H1 (cell line): ENCODE data around the gene IGSF23. TPM values are rescaled to one million over a fixed set of nuclear protein-coding genes. Genes with fewer than 3 reads are reported as not detected.

Source experiments
- CTCF ChIA-PET: fragments of 300-600 bp; sonication (Branson Sonifier 250); formaldehyde crosslinking; loops from one replicate; lab custom pipeline; 2021; ENCODE audit not compliant: partially characterized antibody; lab: Charles Lee
- POLR2A ChIA-PET: fragments of 300-600 bp; sonication (Branson Sonifier 250); formaldehyde crosslinking; loops from one replicate; lab custom pipeline; 2021; ENCODE audit warnings: inconsistent platforms; ENCODE audit not compliant: partially characterized antibody; lab: Charles Lee
- DNase-seq, 2 experiments: peaks; one replicate each; pipeline versions ENCODE4 v3.0.0 to v3.0.0-alpha.2; 2010 to 2022; ENCODE audit warnings: low spot score in 2 of 2, low read depth in 1 of 2, mixed read lengths in 1 of 2
- FAIRE-seq: peaks from 2 replicates; lab custom pipeline; 2011; peaks lifted over from hg19 to GRCh38; lab: Jason Lieb, UNC
- H2AFZ ChIP-seq: 2 replicates; pipeline ENCODE4 v1.8.1; 2012; ENCODE audit warnings: low read length, inconsistent platforms
- H2AK5ac ChIP-seq: 2 replicates; pipeline ENCODE4 v1.6.1; 2013; ENCODE audit warnings: low read depth, low read length
- H2BK120ac ChIP-seq: replicated peaks from 2 replicates; pipeline ENCODE3; 2013; ENCODE audit warnings: low read depth, low read length, inconsistent platforms
- H2BK12ac ChIP-seq: 2 replicates; pipeline ENCODE4 v1.6.1; 2013; ENCODE audit warnings: low read depth, low read length
- H2BK15ac ChIP-seq: 2 replicates; pipeline ENCODE4 v1.6.1; 2013; ENCODE audit warnings: low read length
- H2BK20ac ChIP-seq: 2 replicates; pipeline ENCODE4 v1.6.1; 2013; ENCODE audit warnings: low read length
- H2BK5ac ChIP-seq: 2 replicates; pipeline ENCODE4 v1.6.1; 2013; ENCODE audit warnings: low read depth, low read length
- H3K14ac ChIP-seq: 2 replicates; pipeline ENCODE4 v1.6.1; 2013; ENCODE audit warnings: inconsistent platforms; ENCODE audit not compliant: insufficient read length
- H3K18ac ChIP-seq: 2 replicates; pipeline ENCODE4 v1.6.1; 2013; ENCODE audit warnings: low read length; ENCODE audit errors: extremely low read depth
- H3K23ac ChIP-seq: 2 replicates; pipeline ENCODE4 v1.6.1; 2013; ENCODE audit warnings: inconsistent platforms; ENCODE audit not compliant: insufficient read length
- H3K23me2 ChIP-seq: 2 replicates; pipeline ENCODE4 v1.6.1; 2013; ENCODE audit warnings: low read depth, low read length
- H3K27ac ChIP-seq: 2 replicates; pipeline ENCODE4 v1.6.1; 2011; ENCODE audit warnings: low read depth, low read length, inconsistent platforms
- H3K27me3 ChIP-seq, 4 experiments: replicated peaks in 1 of 4; 1 replicate in 1 of 4; 2 replicates in 3 of 4; pipeline versions ENCODE4 v1.6.1 to v1.8.1; 2011 to 2013; ENCODE audit warnings: low read length in 3 of 4, mild to moderate bottlenecking in 3 of 4, inconsistent platforms in 2 of 4, mixed read lengths in 2 of 4, moderate library complexity in 1 of 4; ENCODE audit not compliant: control insufficient read depth in 3 of 4, insufficient read depth in 3 of 4; ENCODE audit errors: extremely low read depth in 1 of 4
- H3K36me3 ChIP-seq, 4 experiments: 2 replicates each; pipeline versions ENCODE4 v1.6.1 to v1.8.1; 2011 to 2013; ENCODE audit warnings: mild to moderate bottlenecking in 4 of 4, low read length in 3 of 4, moderate library complexity in 2 of 4, control low read depth in 1 of 4, inconsistent platforms in 1 of 4; ENCODE audit not compliant: insufficient read depth in 4 of 4, control insufficient read depth in 2 of 4
- H3K4ac ChIP-seq: replicated peaks from 2 replicates; pipeline ENCODE3; 2013; ENCODE audit warnings: low read length, low read depth, mixed read lengths, inconsistent platforms; ENCODE audit not compliant: insufficient read length
- H3K4me1 ChIP-seq, 4 experiments: replicated peaks in 1 of 4; 1 replicate in 1 of 4; 2 replicates in 3 of 4; pipeline versions ENCODE4 v1.6.1 to v1.8.1; 2011 to 2013; ENCODE audit warnings: low read length in 3 of 4, inconsistent platforms in 2 of 4, mixed read lengths in 1 of 4; ENCODE audit not compliant: insufficient read depth in 4 of 4, control insufficient read depth in 3 of 4
- H3K4me2 ChIP-seq, 2 experiments: 2 replicates each; pipeline versions ENCODE4 v1.6.1 to v1.8.1; 2011 to 2013; ENCODE audit warnings: low read depth in 2 of 2, low read length in 2 of 2, control low read depth in 1 of 2, inconsistent platforms in 1 of 2, mild to moderate bottlenecking in 1 of 2; ENCODE audit not compliant: insufficient read depth in 1 of 2
- H3K4me3 ChIP-seq, 4 experiments: fragments of 200-600, 300-600 bp in 1 of 4; sonication (generic), shearing (Covaris generic), sonication (Bioruptor Twin) in 1 of 4; 2 replicates each; pipeline versions ENCODE4 v1.5.1 to v1.8.1; 2011 to 2016; ENCODE audit warnings: low read length in 4 of 4, low read depth in 3 of 4, control low read depth in 2 of 4, inconsistent platforms in 2 of 4, mild to moderate bottlenecking in 2 of 4, mixed read lengths in 1 of 4, moderate library complexity in 1 of 4; ENCODE audit not compliant: insufficient read depth in 2 of 4; ENCODE audit errors: extremely low read depth in 1 of 4
- H3K56ac ChIP-seq: replicated peaks from 2 replicates; pipeline ENCODE3; 2013; ENCODE audit warnings: low read depth, mild to moderate bottlenecking, mixed read lengths, low read length, inconsistent platforms; ENCODE audit not compliant: insufficient read length
- H3K79me1 ChIP-seq: 2 replicates; pipeline ENCODE4 v1.6.1; 2013; ENCODE audit warnings: low read depth, low read length, control low read depth
- H3K79me2 ChIP-seq, 2 experiments: 2 replicates each; pipeline versions ENCODE4 v1.6.1 to v1.8.1; 2012 to 2013; ENCODE audit warnings: low read length in 2 of 2, mild to moderate bottlenecking in 2 of 2, inconsistent platforms in 1 of 2; ENCODE audit not compliant: insufficient read depth in 2 of 2, control insufficient read depth in 1 of 2
- H3K9ac ChIP-seq, 4 experiments: replicated peaks in 1 of 4; 1 replicate in 1 of 4; 2 replicates in 3 of 4; pipeline versions ENCODE4 v1.6.1 to v1.8.1; 2011 to 2013; ENCODE audit warnings: low read depth in 3 of 4, low read length in 3 of 4, control low read depth in 2 of 4, mild to moderate bottlenecking in 2 of 4, moderate library complexity in 2 of 4, inconsistent platforms in 1 of 4; ENCODE audit errors: extremely low read depth in 1 of 4
- H3K9me3 ChIP-seq, 2 experiments: 2 replicates each; pipeline versions ENCODE4 v1.6.1 to v1.8.1; 2012 to 2013; ENCODE audit warnings: mild to moderate bottlenecking in 2 of 2, moderate library complexity in 2 of 2, control low read depth in 1 of 2, inconsistent platforms in 1 of 2, low read depth in 1 of 2, low read length in 1 of 2, mixed read lengths in 1 of 2; ENCODE audit not compliant: insufficient read depth in 2 of 2
- H4K20me1 ChIP-seq, 2 experiments: replicated peaks in 1 of 2; 2 replicates each; pipeline versions ENCODE3 to v1.8.1; 2011 to 2013; ENCODE audit warnings: inconsistent platforms in 2 of 2, low read length in 2 of 2, mild to moderate bottlenecking in 1 of 2; ENCODE audit not compliant: insufficient read depth in 2 of 2, control insufficient read depth in 1 of 2
- H4K5ac ChIP-seq: 2 replicates; pipeline ENCODE4 v1.6.1; 2013; ENCODE audit warnings: low read length, low read depth, mixed read lengths, inconsistent platforms; ENCODE audit not compliant: insufficient read length
- H4K8ac ChIP-seq: 2 replicates; pipeline ENCODE4 v1.8.0; 2013; ENCODE audit warnings: mild to moderate bottlenecking, moderate library complexity, low read length, inconsistent platforms; ENCODE audit not compliant: insufficient read depth; ENCODE audit errors: extremely low read depth
- H4K91ac ChIP-seq: replicated peaks from 2 replicates; pipeline ENCODE3; 2013; ENCODE audit warnings: low read length, mixed read lengths, inconsistent platforms; ENCODE audit not compliant: insufficient read length
- ASH2L ChIP-seq: fragments of 200-600, 300-600 bp; sonication (generic); IDR thresholded peaks from one replicate; pipeline ENCODE4 v1.7.1; 2017; ENCODE audit warnings: low read length
- BRCA1 ChIP-seq: IDR thresholded peaks from 2 replicates; pipeline ENCODE4 v1.6.1; 2012; ENCODE audit warnings: low read depth, low read length, improper control_type of control experiment
- CBX5 ChIP-seq: fragments of 300-800, 300-1000 bp; sonication (generic); IDR thresholded peaks from 2 replicates; pipeline ENCODE4 v1.7.1; 2016; ENCODE audit warnings: antibody characterized with exemption, low read length, low read depth
- MAFK ChIP-seq: IDR thresholded peaks from 2 replicates; pipeline ENCODE4 v1.6.1; 2012; ENCODE audit warnings: low read depth, mild to moderate bottlenecking, improper control_type of control experiment, low read length
- POU5F1 ChIP-seq: IDR thresholded peaks from 2 replicates; pipeline ENCODE4 v1.6.1; 2011; ENCODE audit warnings: low read depth, mild to moderate bottlenecking, low read length, moderate library complexity
- RXRA ChIP-seq: IDR thresholded peaks from 2 replicates; pipeline ENCODE4 v1.6.1; 2011; ENCODE audit warnings: low read depth, mild to moderate bottlenecking, low read length, moderate library complexity; ENCODE audit not compliant: insufficient read depth
- SIX5 ChIP-seq: IDR thresholded peaks from 2 replicates; pipeline ENCODE4 v1.6.1; 2011; ENCODE audit warnings: mild to moderate bottlenecking, low read depth, low read length
- SP2 ChIP-seq: IDR thresholded peaks from 2 replicates; pipeline ENCODE4 v1.6.1; 2012; ENCODE audit warnings: mild to moderate bottlenecking, low read length, inconsistent platforms
- SUZ12 ChIP-seq: fragments of 200-600 bp; sonication (generic); IDR thresholded peaks from 2 replicates; pipeline ENCODE4 v1.6.1; 2012; ENCODE audit warnings: mild to moderate bottlenecking, inconsistent platforms, low read length, moderate library complexity, mixed read lengths
- TAF7 ChIP-seq: optimal IDR thresholded peaks from 2 replicates; pipeline ENCODE3; 2011; ENCODE audit warnings: low read depth, mild to moderate bottlenecking, inconsistent platforms, low read length, moderate library complexity, borderline replicate concordance
- TBP ChIP-seq: IDR thresholded peaks from 2 replicates; pipeline ENCODE4 v1.6.1; 2011; ENCODE audit warnings: low read depth, low read length, improper control_type of control experiment
- TCF12 ChIP-seq: IDR thresholded peaks from 2 replicates; pipeline ENCODE4 v1.6.1; 2011; ENCODE audit warnings: low read depth, mild to moderate bottlenecking, low read length
- YY1 ChIP-seq: IDR thresholded peaks from 2 replicates; pipeline ENCODE4 v1.6.1; 2011; ENCODE audit warnings: low read depth, mild to moderate bottlenecking, low read length
- WGBS, 2 experiments: shearing (Covaris generic) in 1 of 2; methylation state at CpG; one replicate each; pipeline versions ENCODE4 v1.1.6 to v1.1.7; 2013 to 2015; ENCODE audit warnings: low lambda C conversion rate in 2 of 2, mixed read lengths in 2 of 2, inconsistent platforms in 1 of 2, low coverage in 1 of 2, missing lambda C conversion rate in 1 of 2; ENCODE audit not compliant: insufficient replicate concordance in 2 of 2, insufficient coverage in 1 of 2, insufficient read length in 1 of 2; ENCODE audit errors: extremely low coverage in 1 of 2, missing lambda C conversion rate in 1 of 2; 5-methylcytosine and 5-hydroxymethylcytosine counted together
- polyA plus RNA-seq, 7 experiments: library from polyadenylated mRNA; depleted of rRNA in 3 of 7; stranded (reverse) in 5 of 7; unstranded in 2 of 7; fragments of >200 nt in 5 of 7; fragments of 200-250 nt in 2 of 7; gene quantifications; 1 replicate in 5 of 7; 2 replicates in 1 of 7; 4 replicates in 1 of 7; pipeline versions ENCODE4 v1.2.1 to v1.2.3, GENCODE V29; 2011 to 2013; ENCODE audit warnings: missing spikeins in 2 of 7, mixed read lengths in 2 of 7
- total RNA-seq: library from RNA; stranded (reverse); fragmentation: NEBNext Ultra II Directional; extraction: Animal tissue kit (Norgen Biotek cat#: 25700); gene quantifications from 2 replicates; pipeline ENCODE4 v1.2.1, GENCODE V29; 2021

The IGSF23 gene
- total and polyA plus RNA-seq, 2 of the 8 experiments (the other 6 are each of a cell fraction or from before 2014, with no cell fraction given): not detected

DNA sequence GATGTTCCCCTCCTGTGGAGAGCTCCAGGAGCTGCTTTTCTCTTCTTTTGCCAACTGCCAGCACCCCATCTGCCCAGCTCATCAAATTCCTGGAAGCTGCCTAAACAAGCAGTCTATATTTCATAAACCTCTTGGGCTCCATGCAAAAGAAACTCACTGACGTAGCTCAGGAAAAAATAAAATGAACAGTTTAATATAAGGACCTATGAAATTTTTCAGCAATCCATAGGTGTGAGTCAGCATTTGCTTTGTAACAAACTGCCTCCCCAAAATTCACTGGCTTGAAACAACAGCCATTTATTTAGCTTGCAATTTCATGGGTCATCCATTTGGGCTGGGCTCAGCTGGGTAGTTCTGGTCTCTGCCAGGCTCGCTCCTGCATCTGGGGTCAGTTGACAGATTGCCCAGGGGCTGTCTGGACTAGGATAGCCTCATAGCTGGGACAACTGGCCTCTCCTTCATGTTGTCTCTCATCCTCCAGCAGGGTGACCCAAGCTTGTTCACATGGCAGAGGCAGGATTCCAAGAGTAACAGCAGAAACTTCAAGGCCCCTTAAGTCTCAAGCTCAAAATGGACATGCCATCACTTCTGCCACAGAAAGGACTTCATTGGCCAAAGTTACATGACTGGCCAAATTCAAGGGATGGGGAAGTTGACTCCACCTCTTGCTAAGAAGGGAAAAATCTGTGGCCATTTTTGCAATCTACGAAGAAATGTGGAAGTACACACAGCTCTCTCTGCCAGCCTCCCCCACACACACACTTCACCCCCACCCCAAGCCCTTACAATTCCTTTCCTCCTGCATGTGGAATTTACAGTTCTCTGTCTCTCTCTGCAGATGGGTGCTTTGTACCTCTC, 22.4 kb downstream of the IGSF23 start:
- Histone ChIP-seq H3K36me3 (no peaks in the 10 kb centered on the region), H2BK120ac (no peak overlapping the region), H3K4me1 (peaks cover 0 to 2% (median 0%) of the 10 kb centered on the region in 4 experiments; a peak in 1 of 7 replicates), H3K4me3 (no peak overlapping the region), H3K27me3 (no peaks in the 10 kb centered on the region), H2AK5ac (no peak overlapping the region), H2BK20ac (no peak overlapping the region), H4K5ac (no peak overlapping the region), H2BK15ac (no peak overlapping the region), H3K23ac (no peak overlapping the region), H3K79me1 (no peaks in the 10 kb centered on the region), H4K20me1 (no peaks in the 10 kb centered on the region), H3K79me2 (no peaks in the 10 kb centered on the region), H2BK12ac (no peak overlapping the region), H3K23me2 (no peaks in the 10 kb centered on the region), H3K14ac (no peak overlapping the region), H3K4me2 (no peak overlapping the region), H3K9ac (no peak overlapping the region), H4K8ac (no peak overlapping the region), H3K9me3 (0 out of 4 replicates have a peak, but pooled peaks cover 0 to 2% of the 10 kb centered on the region in 2 experiments), H3K27ac (no peak overlapping the region), H3K4ac (no peak overlapping the region), H3K18ac (no peak overlapping the region), H2AFZ (no peak overlapping the region), H2BK5ac (no peak overlapping the region), H4K91ac (no peak overlapping the region), H3K56ac (no peak overlapping the region)
- ChIA-PET CTCF (interaction anchor here (0.8 to 2.4 kb wide), 13 partner anchors 8 to 65 kb away, joined by 3 to 12 read pairs (median 3); partner anchors contain the start of gene PVR), POLR2A (interaction anchor here (0.6 to 0.8 kb wide), 2 partner anchors 28 to 144 kb away, joined by 3 read pairs; no protein-coding TSS in a partner anchor)
- FAIRE-seq (no peak), DNase-seq (no peak)
- 87% methylated on average over 3 of the region's 3 CpGs; no CpG with 5 or more reads in 1 of the 2 experiments for WGBS, 2 experiments
- TF ChIP-seq TBP (no peak), SP2 (no peak), MAFK (no peak), POU5F1 (no peak), TAF7 (no peak), SIX5 (no peak), YY1 (no peak), SUZ12 (no peak), CBX5 (no peak), TCF12 (no peak), ASH2L (no peak), BRCA1 (no peak), RXRA (no peak)
